OCI-LY3 (cell line): ENCODE data around the gene CCDC137.

Source experiments
- H2AFZ ChIP-seq: fragments of 200-600, 300-600 bp; shearing (Covaris generic); 2 replicates; pipeline ENCODE4 v1.6.0; 2014; ENCODE audit warnings: antibody characterized with exemption, low read depth, low read length
- H3K27ac ChIP-seq: fragments of 200-600, 300-600 bp; sonication (generic); 2 replicates; pipeline ENCODE4 v1.5.1; 2014; ENCODE audit warnings: mild to moderate bottlenecking, low read length, moderate library complexity, mixed read lengths
- H3K27me3 ChIP-seq: fragments of 200-600, 300-600 bp; sonication (generic); 2 replicates; pipeline ENCODE4 v1.6.1; 2014; ENCODE audit warnings: low read depth, low read length, mixed read lengths
- H3K36me3 ChIP-seq: fragments of 200-600, 300-600 bp; sonication (generic); replicated peaks from 2 replicates; pipeline ENCODE3; 2014; ENCODE audit warnings: low read depth, low read length, mixed read lengths
- H3K4me1 ChIP-seq: fragments of 300-600, 200-600 bp; sonication (generic); 2 replicates; pipeline ENCODE4 v1.6.1; 2014; ENCODE audit warnings: low read length, mixed read lengths
- H3K4me2 ChIP-seq: fragments of 200-600, 300-600 bp; sonication (generic); 2 replicates; pipeline ENCODE4 v1.6.1; 2014; ENCODE audit warnings: low read length, mixed read lengths
- H3K4me3 ChIP-seq: fragments of 300-600, 200-600 bp; sonication (generic); 2 replicates; pipeline ENCODE4 v1.5.1; 2014; ENCODE audit warnings: antibody characterized with exemption, mild to moderate bottlenecking, low read length, moderate library complexity
- H3K79me2 ChIP-seq: fragments of 300-600, 200-600 bp; shearing (Covaris generic); 2 replicates; pipeline ENCODE4 v1.6.1; 2014; ENCODE audit warnings: mild to moderate bottlenecking, low read length, mixed read lengths
- H3K9ac ChIP-seq: fragments of 300-600, 200-600 bp; shearing (Covaris generic); 2 replicates; pipeline ENCODE4 v1.6.0; 2014; ENCODE audit warnings: mild to moderate bottlenecking, low read length, moderate library complexity
- H3K9me3 ChIP-seq: fragments of 200-600, 300-600 bp; shearing (Covaris generic); 2 replicates; pipeline ENCODE4 v1.6.1; 2014; ENCODE audit warnings: low read length, mixed read lengths; ENCODE audit not compliant: insufficient read depth
- H4K20me1 ChIP-seq: fragments of 200-600, 300-600 bp; sonication (generic); 2 replicates; pipeline ENCODE4 v1.6.1; 2016; ENCODE audit warnings: low read length, mixed read lengths; ENCODE audit not compliant: insufficient read depth
- CTCF ChIP-seq: fragments of 200-600, 300-600 bp; sonication (generic); IDR thresholded peaks from 2 replicates; pipeline ENCODE4 v1.5.1; 2014; ENCODE audit warnings: antibody characterized with exemption, low read length, low read depth
- EZH2phosphoT487 ChIP-seq: fragments of 200-600 bp; shearing (Covaris generic); IDR thresholded peaks from 2 replicates; pipeline ENCODE4 v1.6.1; 2018; ENCODE audit warnings: antibody characterized with exemption, mixed run types, low read depth

CCDC137 gene

GRCh38 chr17:81700353-81701287 is 34.1 kb downstream of the CCDC137 start:
- Histone ChIP-seq H3K9ac (no peak overlapping the region), H2AFZ (no peak overlapping the region), H3K4me2 (0 out of 2 replicates have a peak overlapping the region, but pooled peaks have one; percentile 88), H3K4me1 (peaks cover 19% of the 10 kb centered on the region), H3K9me3 (no peaks in the 10 kb centered on the region), H3K27ac (no peak overlapping the region), H3K36me3 (peaks cover 45% of the 10 kb centered on the region), H4K20me1 (peaks cover 6% of the 10 kb centered on the region), H3K4me3 (no peak overlapping the region), H3K79me2 (peaks cover 66% of the 10 kb centered on the region), H3K27me3 (no peaks in the 10 kb centered on the region)
- TF ChIP-seq CTCF: no peak
- no peak for TF ChIP-seq EZH2phosphoT487

- Histone ChIP-seq H4K20me1 (peaks cover 6% of the 10 kb centered on the region), H3K4me3 (peak overlapping the region; percentile 95), H3K27ac (no peak overlapping the region), H2AFZ (no peak overlapping the region), H3K4me1 (peaks cover 19% of the 10 kb centered on the region), H3K36me3 (peaks cover 47% of the 10 kb centered on the region), H3K9ac (peak overlapping the region; percentile 95; the same call in 1 of the 2 replicates), H3K27me3 (no peaks in the 10 kb centered on the region), H3K9me3 (no peaks in the 10 kb centered on the region), H3K79me2 (peaks cover 71% of the 10 kb centered on the region), H3K4me2 (peak overlapping the region; percentile 88)
- TF ChIP-seq CTCF (no peak), EZH2phosphoT487 (no peak)
These were observed 34.9 kb downstream of the CCDC137 start for GRCh38 chr17:81701288-81702071.

GRCh38 chr17:81702934-81703746 is 36.6 kb downstream of the CCDC137 start, which contains the start of gene MRPL12:
Gene MRPL12, plus strand, starts transcription at chr17:81703367. Its CDS starts 135 bp downstream, at chr17:81703502.
- Histone ChIP-seq H3K79me2 (peaks cover 70% of the 10 kb centered on the region), H3K4me3 (peak within 1 kb of the TSS; percentile 95), H3K9me3 (no peaks in the 10 kb centered on the region), H3K4me2 (peak within 1 kb of the TSS; percentile 95), H2AFZ (0 out of 2 replicates have a peak within 1 kb of the TSS, but pooled peaks have one; percentile 16), H3K27ac (peak within 1 kb of the TSS; percentile 68), H3K27me3 (no peaks in the 10 kb centered on the region), H3K4me1 (peaks cover 19% of the 10 kb centered on the region), H4K20me1 (peaks cover 6% of the 10 kb centered on the region), H3K36me3 (peaks cover 49% of the 10 kb centered on the region), H3K9ac (peak within 1 kb of the TSS; percentile 95)
- TF ChIP-seq CTCF (no peak), EZH2phosphoT487 (no peak)
